Uterus (tissue), 4 donors: ENCODE measurements around the gene TXLNG. TPM values are rescaled to one million over a fixed set of nuclear protein-coding genes. Genes with fewer than 3 reads are reported as not detected.

ENCODE experiments used
- DNase-seq, 2 donors: peaks; one replicate each; pipeline ENCODE4 v3.0.0-alpha.2; 2019 to 2020
- H3K27ac ChIP-seq, 2 donors: fragments of 200-600 bp; sonication (generic); 1 replicate in 1 of 2; 2 replicates in 1 of 2; pipeline ENCODE4 v1.5.1; 2016 to 2018
- H3K27me3 ChIP-seq, 2 donors: fragments of 200-600 bp; sonication (generic); one replicate each; pipeline ENCODE4 v1.5.1; 2018 to 2019; ENCODE audit warnings: control low read depth in 1 of 2
- H3K36me3 ChIP-seq, 2 donors: fragments of 200-600 bp; sonication (generic); one replicate each; pipeline ENCODE4 v1.5.1; 2019; ENCODE audit warnings: control low read depth in 1 of 2
- H3K4me1 ChIP-seq, 2 donors: fragments of 200-600 bp; sonication (generic); one replicate each; pipeline ENCODE4 v1.5.1; 2018 to 2019; ENCODE audit warnings: control low read depth in 1 of 2
- H3K4me3 ChIP-seq, 2 donors: fragments of 200-600 bp; sonication (generic); 1 replicate in 1 of 2; 2 replicates in 1 of 2; pipeline ENCODE4 v1.5.1; 2018 to 2019; ENCODE audit warnings: mild to moderate bottlenecking in 1 of 2
- H3K9me3 ChIP-seq, 2 donors: fragments of 200-600 bp; sonication (generic); one replicate each; pipeline ENCODE4 v1.5.1; 2019; ENCODE audit warnings: control low read depth in 1 of 2
- POLR2A ChIP-seq, 2 donors: fragments of 450-650 bp; IDR thresholded peaks; one replicate each; pipeline ENCODE4 v1.6.1; 2016; ENCODE audit warnings: antibody characterized with exemption in 2 of 2, mild to moderate bottlenecking in 1 of 2, moderate library complexity in 1 of 2
- intact Hi-C: fragments of 100-400 bp; cut with DNase I; formaldehyde crosslinking; loops from one replicate; pipeline ENCODE4 v1.15.1; 2023; ENCODE audit warnings: low total_unique reads
- total RNA-seq, 4 donors: library from RNA; depleted of rRNA in 3 of 4; stranded (reverse); fragments of >200 nt in 3 of 4; gene quantifications; one replicate each; pipeline versions ENCODE4 v1.1.0 to v1.2.4, GENCODE V29; 2014 to 2023
- TF ChIP-seq, protein P1 (sequence below), 4 experiments: fragments of 200-600 bp in 2 of 4; fragments of 450-650 bp in 2 of 4; sonication (generic) in 2 of 4; IDR thresholded peaks; one replicate each; pipeline ENCODE4 v1.5.1; 2016 to 2019; ENCODE audit warnings: antibody characterized with exemption in 4 of 4, mild to moderate bottlenecking in 2 of 4, moderate library complexity in 1 of 4
- donor health status: DM: yes; HTN: yes; CAD: no.

The TXLNG gene
- 10 to 100 TPM; 11.8 to 18.9 (median 13.1) TPM for total RNA-seq

DNA sequence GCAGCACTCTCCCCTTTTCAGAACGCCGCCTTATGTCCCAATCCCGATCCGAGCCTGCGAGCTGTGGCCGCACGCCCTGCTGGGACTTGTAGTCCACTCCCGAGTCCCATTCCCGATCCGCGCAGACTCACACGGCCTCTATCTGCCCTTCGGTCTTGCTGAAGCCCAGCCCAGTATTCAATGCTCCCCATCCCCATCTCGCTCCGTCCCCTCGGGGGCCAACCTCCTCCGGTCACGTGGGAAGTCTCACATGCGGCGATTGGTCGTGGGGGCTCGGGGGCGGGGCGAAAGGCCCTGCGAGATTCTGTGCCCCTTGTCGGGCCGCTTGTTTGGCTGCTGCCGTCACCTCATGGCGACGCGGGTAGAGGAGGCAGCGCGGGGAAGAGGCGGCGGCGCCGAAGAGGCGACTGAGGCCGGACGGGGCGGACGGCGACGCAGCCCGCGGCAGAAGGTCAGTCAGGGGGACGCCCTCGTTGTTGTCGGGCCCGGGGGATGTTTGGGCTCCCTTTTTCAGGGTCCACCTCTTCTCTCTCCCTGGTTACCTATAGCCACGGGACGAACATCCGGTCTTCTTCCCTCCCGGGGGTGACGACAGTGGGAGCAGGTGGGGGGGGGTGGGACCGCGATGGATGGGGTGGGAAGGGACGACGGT, at the start of gene TXLNG:
TXLNG (plus strand) TSS at position 328 of the 652 bp plus-strand sequence; CDS start at position 350, 22 bp downstream.
- DNase-seq, result peak; percentile 99 to 100
- intact Hi-C loops, result no loop called here
- Histone ChIP-seq H3K36me3 (no peaks in the 10 kb centered on the region), H3K27ac (peak within 1 kb of the TSS; percentile 84 to 94), H3K9me3 (no peaks in the 10 kb centered on the region), H3K4me3 (peak within 1 kb of the TSS; percentile 63 to 93), H3K27me3 (no peaks in the 10 kb centered on the region), H3K4me1 (no peaks in the 10 kb centered on the region)
- TF ChIP-seq, protein P1, sequence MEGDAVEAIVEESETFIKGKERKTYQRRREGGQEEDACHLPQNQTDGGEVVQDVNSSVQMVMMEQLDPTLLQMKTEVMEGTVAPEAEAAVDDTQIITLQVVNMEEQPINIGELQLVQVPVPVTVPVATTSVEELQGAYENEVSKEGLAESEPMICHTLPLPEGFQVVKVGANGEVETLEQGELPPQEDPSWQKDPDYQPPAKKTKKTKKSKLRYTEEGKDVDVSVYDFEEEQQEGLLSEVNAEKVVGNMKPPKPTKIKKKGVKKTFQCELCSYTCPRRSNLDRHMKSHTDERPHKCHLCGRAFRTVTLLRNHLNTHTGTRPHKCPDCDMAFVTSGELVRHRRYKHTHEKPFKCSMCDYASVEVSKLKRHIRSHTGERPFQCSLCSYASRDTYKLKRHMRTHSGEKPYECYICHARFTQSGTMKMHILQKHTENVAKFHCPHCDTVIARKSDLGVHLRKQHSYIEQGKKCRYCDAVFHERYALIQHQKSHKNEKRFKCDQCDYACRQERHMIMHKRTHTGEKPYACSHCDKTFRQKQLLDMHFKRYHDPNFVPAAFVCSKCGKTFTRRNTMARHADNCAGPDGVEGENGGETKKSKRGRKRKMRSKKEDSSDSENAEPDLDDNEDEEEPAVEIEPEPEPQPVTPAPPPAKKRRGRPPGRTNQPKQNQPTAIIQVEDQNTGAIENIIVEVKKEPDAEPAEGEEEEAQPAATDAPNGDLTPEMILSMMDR (IDR thresholded peaks at IDR 0.05), result peak in 2 of 4 experiments; percentile 5 to 8
- TF ChIP-seq POLR2A (IDR thresholded peaks at IDR 0.05), result peak; percentile 81 to 86

- Histone ChIP-seq H3K4me3 (no peak overlapping the region), H3K36me3 (no peaks in the 10 kb centered on the region), H3K4me1 (no peaks in the 10 kb centered on the region), H3K27ac (no peak overlapping the region), H3K27me3 (no peaks in the 10 kb centered on the region), H3K9me3 (no peaks in the 10 kb centered on the region)
- TF ChIP-seq POLR2A (IDR thresholded peaks at IDR 0.05), result no peak
- TF ChIP-seq, protein P1 (IDR thresholded peaks at IDR 0.05), result no peak
- intact Hi-C loops, result no loop called here
- no peak for DNase-seq
Observed at GRCh38 chrX:16737024-16737423, 49.2 kb upstream of the TXLNG start.

DNA sequence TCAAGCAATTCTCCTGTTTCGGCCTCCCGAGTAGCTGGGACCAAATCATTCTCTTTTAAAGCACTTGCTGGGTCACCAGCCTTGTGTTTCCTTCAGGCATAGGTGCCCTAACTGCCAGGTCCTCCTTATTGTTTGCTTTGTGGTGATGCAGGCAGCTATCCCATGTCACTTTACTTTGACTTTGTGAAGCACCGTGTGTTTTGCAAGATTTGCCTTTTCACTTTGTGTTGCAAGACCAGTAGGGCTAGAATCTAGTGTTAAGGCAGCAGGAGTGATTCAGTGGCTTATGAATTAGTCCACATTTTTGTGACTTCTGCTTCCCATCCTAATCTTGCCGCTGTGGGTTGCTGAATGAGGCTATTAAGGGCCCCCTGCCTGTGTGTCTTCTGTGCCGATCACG, 46.7 kb upstream of the TXLNG start:
- Histone ChIP-seq H3K36me3 (no peaks in the 10 kb centered on the region), H3K27ac (no peak overlapping the region), H3K4me1 (no peaks in the 10 kb centered on the region), H3K9me3 (no peaks in the 10 kb centered on the region), H3K27me3 (no peaks in the 10 kb centered on the region), H3K4me3 (no peak overlapping the region)
- intact Hi-C loops, result no loop called here
- TF ChIP-seq, protein P1 (IDR thresholded peaks at IDR 0.05), result no peak
- TF ChIP-seq POLR2A (IDR thresholded peaks at IDR 0.05), result no peak
- DNase-seq, result no peak

GRCh38 chrX:16743604-16744325, 42.5 kb upstream of the TXLNG start:
- H3K27me3 ChIP-seq, result no peaks in the 10 kb centered on the region
- no peaks in the 10 kb centered on the region for H3K9me3 ChIP-seq
- H3K4me1 ChIP-seq, result no peaks in the 10 kb centered on the region
- intact Hi-C loops, result no loop called here
- H3K27ac ChIP-seq, result no peak overlapping the region
- H3K4me3 ChIP-seq, result no peak overlapping the region
- no peaks in the 10 kb centered on the region for H3K36me3 ChIP-seq
- no peak for TF ChIP-seq POLR2A (IDR thresholded peaks at IDR 0.05)
- TF ChIP-seq, protein P1 (IDR thresholded peaks at IDR 0.05), result no peak
- no peak for DNase-seq

- H3K27me3 ChIP-seq, result no peaks in the 10 kb centered on the region
- intact Hi-C loops, result no loop called here
- no peaks in the 10 kb centered on the region for H3K36me3 ChIP-seq
Observed at GRCh38 chrX:16745102-16745501, 41.2 kb upstream of the TXLNG start.

More at GRCh38 chrX:16745102-16745501, 41.2 kb upstream of the TXLNG start:
- Histone ChIP-seq H3K4me1 (no peaks in the 10 kb centered on the region), H3K4me3 (no peak overlapping the region), H3K27ac (no peak overlapping the region), H3K9me3 (no peaks in the 10 kb centered on the region)
- TF ChIP-seq POLR2A (IDR thresholded peaks at IDR 0.05), result no peak
- TF ChIP-seq, protein P1 (IDR thresholded peaks at IDR 0.05), result no peak
- DNase-seq, result no peak
